GM10248 (cell line): ENCODE measurements around the gene MYLK4.

Experiments
- CTCF ChIA-PET: fragments of 300-600 bp; sonication (Branson Sonifier 250); formaldehyde crosslinking; extraction: SDS; loops from one replicate; lab custom pipeline; 2021; ENCODE audit warnings: antibody characterized with exemption; lab: Yijun Ruan, JAX
- POLR2A ChIA-PET: fragments of 350-650 bp; sonication (Branson Sonifier 250); formaldehyde crosslinking; extraction: SDS; loops from one replicate; lab custom pipeline; 2020; ENCODE audit warnings: antibody characterized with exemption; lab: Yijun Ruan, JAX
- DNase-seq: peaks from one replicate; pipeline ENCODE4 v3.0.0; 2012; ENCODE audit errors: extremely low spot score
- CTCF ChIP-seq: IDR thresholded peaks from 2 replicates; pipeline ENCODE4 v1.5.1; 2012; ENCODE audit warnings: mild to moderate bottlenecking, low read depth; ENCODE audit errors: extremely low read depth, missing control alignments, control extremely low read depth

Gene MYLK4

GRCh38 chr6:2617729-2618128 is 133.0 kb downstream of the MYLK4 start:
- POLR2A ChIA-PET, result no interaction called here
- CTCF ChIA-PET, result interaction anchor here (0.7 to 1.0 kb wide), 2 partner anchors 14 to 17 kb away, joined by 3 to 5 read pairs; no protein-coding TSS in a partner anchor
- no peak for DNase-seq
- no peak for TF ChIP-seq CTCF

GRCh38 chr6:2616811-2617210 is 133.9 kb downstream of the MYLK4 start:
- no peak for DNase-seq
- POLR2A ChIA-PET, result no interaction called here
- CTCF ChIA-PET, result interaction anchor here (1.0 kb wide), 1 partner anchor 18 kb away, joined by 5 read pairs; no protein-coding TSS in a partner anchor

GRCh38 chr6:2615251-2615650 is 135.5 kb downstream of the MYLK4 start:
- ChIA-PET POLR2A (no interaction called here), CTCF (interaction anchor here (1.1 to 2.7 kb wide), 3 partner anchors 8 to 20 kb away, joined by 3 to 6 read pairs (median 3); no protein-coding TSS in a partner anchor)
- DNase-seq, result no peak
- TF ChIP-seq CTCF, result no peak

More at GRCh38 chr6:2616811-2617210, 133.9 kb downstream of the MYLK4 start:
- no peak for TF ChIP-seq CTCF

DNA sequence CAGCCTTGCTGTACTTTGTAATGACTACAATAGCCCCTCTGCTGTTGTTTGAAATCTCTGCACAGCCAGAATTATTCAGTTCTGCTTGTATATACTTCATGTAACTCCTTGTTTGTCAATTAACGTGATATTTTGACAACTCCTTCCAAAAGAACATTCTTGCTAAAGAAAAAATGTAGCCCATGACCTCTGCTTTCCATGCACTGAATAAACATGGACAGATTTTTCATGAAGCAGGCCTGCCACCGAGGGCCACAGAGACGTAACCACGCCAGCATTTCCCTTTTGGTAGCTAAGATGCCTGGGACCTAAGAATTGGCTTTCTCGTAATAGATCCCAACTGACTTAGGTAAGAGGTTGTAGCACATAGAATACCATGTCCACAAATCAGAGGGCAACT is 135.9 kb downstream of the MYLK4 start:
- no peak for DNase-seq
- no peak for TF ChIP-seq CTCF
- ChIA-PET CTCF (interaction anchor here (0.9 to 2.7 kb wide), 4 partner anchors 8 to 20 kb away, joined by 3 to 6 read pairs (median 4); no protein-coding TSS in a partner anchor), POLR2A (no interaction called here)

GRCh38 chr6:2614155-2614554 is 136.6 kb downstream of the MYLK4 start:
- CTCF ChIA-PET, result interaction anchor here (0.9 to 2.7 kb wide), 3 partner anchors 8 to 21 kb away, joined by 3 to 6 read pairs (median 4); no protein-coding TSS in a partner anchor
- TF ChIP-seq CTCF, result no peak
- no peak for DNase-seq
- POLR2A ChIA-PET, result no interaction called here
